NCI-H187 treated with DMSO at 0.1 percent for 48 hours (cell line): ENCODE data around the gene NAT10.

ENCODE experiments used
- DNase-seq: peaks from one replicate; lab custom pipeline; 2025; lab: John Stamatoyannopoulos, UW

NAT10 gene

GRCh38 chr11:34111722-34112270, 6.4 kb downstream of the NAT10 start:
- DNase-seq, result no peak

- no peak for DNase-seq
Observed at GRCh38 chr11:34114014-34114413, 8.6 kb downstream of the NAT10 start.

GRCh38 chr11:34114471-34114870, 9.0 kb downstream of the NAT10 start:
- no peak for DNase-seq

- no peak for DNase-seq
Observed at GRCh38 chr11:34120651-34121050, 15.2 kb downstream of the NAT10 start.

GRCh38 chr11:34124885-34125668, 19.6 kb downstream of the NAT10 start:
- no peak for DNase-seq

GRCh38 chr11:34126959-34127848, 21.8 kb downstream of the NAT10 start:
- DNase-seq, result no peak

GRCh38 chr11:34128824-34129223, 23.4 kb downstream of the NAT10 start:
- DNase-seq, result no peak

- DNase-seq, result no peak
Observed at GRCh38 chr11:34132261-34132965, 27.0 kb downstream of the NAT10 start.

GRCh38 chr11:34134765-34135164, 29.3 kb downstream of the NAT10 start:
- no peak for DNase-seq

- DNase-seq, result no peak
Observed at GRCh38 chr11:34135439-34135838, 30.0 kb downstream of the NAT10 start.

GRCh38 chr11:34136420-34136819, 31.0 kb downstream of the NAT10 start:
- DNase-seq, result no peak

- DNase-seq, result no peak
Observed at GRCh38 chr11:34139346-34139745, 33.9 kb downstream of the NAT10 start.

- DNase-seq, result no peak
Observed at GRCh38 chr11:34140149-34140548, 34.7 kb downstream of the NAT10 start.

- no peak for DNase-seq
Observed at GRCh38 chr11:34143048-34143447, 37.6 kb downstream of the NAT10 start.

- no peak for DNase-seq
Observed at GRCh38 chr11:34145073-34145472, 39.6 kb downstream of the NAT10 start.

- no peak for DNase-seq
Observed at GRCh38 chr11:34145847-34146381, 40.5 kb downstream of the NAT10 start.

GRCh38 chr11:34146411-34146810, 41.0 kb downstream of the NAT10 start:
- no peak for DNase-seq

- DNase-seq, result no peak
Observed at GRCh38 chr11:34146866-34147265, 41.4 kb downstream of the NAT10 start.

GRCh38 chr11:34147581-34147980, 42.2 kb downstream of the NAT10 start:
- no peak for DNase-seq

GRCh38 chr11:34148504-34149165, 43.2 kb downstream of the NAT10 start:
- no peak for DNase-seq

GRCh38 chr11:34149274-34149673, 43.8 kb downstream of the NAT10 start:
- DNase-seq, result no peak
